Measurements from ENCODE around the gene GRIK5. TPM values are rescaled to one million over a fixed set of nuclear protein-coding genes. Genes with fewer than 3 reads are reported as not detected.

The GRIK5 gene
- total and polyA plus RNA-seq, 2 donors (not counting 3 experiments of a cell fraction or from before 2014, with no cell fraction given): 0.80 to 2.2 TPM

GRCh38 chr19:42023121-42023942, 46.7 kb downstream of the GRIK5 start:
- intact Hi-C loops (cut with micrococcal nuclease): no loop called here
- BruUV-seq (replicated peaks): no TSS peak
- ChIA-PET POLR2A (no interaction called here), CTCF (interaction anchor here (1.5 kb wide), 1 partner anchor 12 kb away, joined by 5 read pairs; no protein-coding TSS in a partner anchor)
- no peaks in the 10 kb centered on the region for H3K4me1 ChIP-seq (ENCODE audit: control insufficient read depth, extremely low read depth, insufficient read depth, low read length)
- no peaks in the 10 kb centered on the region for H3K36me3 ChIP-seq (ENCODE audit: control insufficient read depth in 2 of 2, extremely low read depth in 1 of 2, insufficient read depth in 2 of 2, low read length in 2 of 2)
- no peaks in the 10 kb centered on the region for H3K79me2 ChIP-seq (ENCODE audit: control insufficient read depth, insufficient read depth, low read length)
- FAIRE-seq (no peak), DNase-seq (ENCODE audit: low read depth, low spot score) (no peak)
- no peak overlapping the region for H2AFZ ChIP-seq (ENCODE audit: low read depth, low read length)
- no peak overlapping the region for H3K27ac ChIP-seq (ENCODE audit: insufficient read depth, low read depth, low read length)
- H4K20me1 ChIP-seq (replicated peaks; ENCODE audit: control insufficient read depth, extremely low read depth, insufficient read depth, low read length): no peaks in the 10 kb centered on the region
- TF ChIP-seq CTCF (IDR thresholded peaks at IDR 0.05; ENCODE audit: extremely low read depth in 1 of 2, insufficient read depth in 1 of 2, low read depth in 1 of 2, low read length in 2 of 2): peak; percentile 31 to 34
- TF ChIP-seq FOS (IDR thresholded peaks at IDR 0.05; ENCODE audit: borderline replicate concordance, insufficient read depth, low read length): no peak
- H3K9ac ChIP-seq (replicated peaks; ENCODE audit: extremely low read depth, insufficient read depth, low read length): no peak overlapping the region
- no peaks in the 10 kb centered on the region for H3K9me1 ChIP-seq (replicated peaks; ENCODE audit: control insufficient read depth, extremely low read depth, insufficient read depth, low read length)
- no peaks in the 10 kb centered on the region for H3K27me3 ChIP-seq (ENCODE audit: control insufficient read depth in 2 of 2, insufficient read depth in 2 of 2, low read length in 2 of 2)
- H3K4me3 ChIP-seq (replicated peaks in 1 of 3; ENCODE audit: insufficient read depth in 1 of 3, low read depth in 1 of 3, low read length in 3 of 3): no peak overlapping the region
- H3K4me2 ChIP-seq (ENCODE audit: insufficient read depth, low read length): no peak overlapping the region
- dilution Hi-C loops (cut with MboI; ENCODE audit: extremely low pct_ligation_motif_present, low sequenced_read_pairs): no loop called here
- no peaks in the 10 kb centered on the region for H3K9me3 ChIP-seq (replicated peaks; ENCODE audit: control insufficient read depth, insufficient read depth, low read length)

GRCh38 chr19:42022616-42023015, 47.4 kb downstream of the GRIK5 start:
- no peak overlapping the region for H3K27ac ChIP-seq (ENCODE audit: insufficient read depth, low read depth, low read length)

More at GRCh38 chr19:42022616-42023015, 47.4 kb downstream of the GRIK5 start:
- Histone ChIP-seq H3K9me3 (replicated peaks; ENCODE audit: control insufficient read depth, insufficient read depth, low read length) (no peaks in the 10 kb centered on the region), H2AFZ (ENCODE audit: low read depth, low read length) (no peak overlapping the region), H3K27me3 (ENCODE audit: control insufficient read depth in 2 of 2, insufficient read depth in 2 of 2, low read length in 2 of 2) (no peaks in the 10 kb centered on the region), H3K4me2 (ENCODE audit: insufficient read depth, low read length) (no peak overlapping the region), H3K36me3 (ENCODE audit: control insufficient read depth in 2 of 2, extremely low read depth in 1 of 2, insufficient read depth in 2 of 2, low read length in 2 of 2) (no peaks in the 10 kb centered on the region), H4K20me1 (replicated peaks; ENCODE audit: control insufficient read depth, extremely low read depth, insufficient read depth, low read length) (no peaks in the 10 kb centered on the region), H3K9ac (replicated peaks; ENCODE audit: extremely low read depth, insufficient read depth, low read length) (no peak overlapping the region), H3K9me1 (replicated peaks; ENCODE audit: control insufficient read depth, extremely low read depth, insufficient read depth, low read length) (no peaks in the 10 kb centered on the region), H3K4me3 (replicated peaks in 1 of 3; ENCODE audit: insufficient read depth in 1 of 3, low read depth in 1 of 3, low read length in 3 of 3) (no peak overlapping the region), H3K79me2 (ENCODE audit: control insufficient read depth, insufficient read depth, low read length) (no peaks in the 10 kb centered on the region), H3K4me1 (ENCODE audit: control insufficient read depth, extremely low read depth, insufficient read depth, low read length) (no peaks in the 10 kb centered on the region)
- POLR2A ChIA-PET: no interaction called here
- intact Hi-C loops (cut with micrococcal nuclease) (no loop called here), dilution Hi-C loops (cut with MboI; ENCODE audit: extremely low pct_ligation_motif_present, low sequenced_read_pairs) (no loop called here)
- DNase-seq (ENCODE audit: low read depth, low spot score): no peak
- no TSS peak for BruUV-seq (replicated peaks)
- CTCF ChIA-PET: interaction anchor here (1.5 kb wide), 1 partner anchor 12 kb away, joined by 5 read pairs; no protein-coding TSS in a partner anchor
- TF ChIP-seq MYC (IDR thresholded peaks at IDR 0.05; ENCODE audit: low read depth, low read length) (no peak), FOS (IDR thresholded peaks at IDR 0.05; ENCODE audit: borderline replicate concordance, insufficient read depth, low read length) (no peak), GATA2 (IDR thresholded peaks at IDR 0.05; ENCODE audit: insufficient read depth, insufficient read length, low read depth, low read length) (no peak), JUN (IDR thresholded peaks at IDR 0.05; ENCODE audit: borderline replicate concordance, insufficient read depth, insufficient read length, low read depth) (no peak), MAX (IDR thresholded peaks at IDR 0.05; ENCODE audit: insufficient read depth, insufficient read length) (no peak), POLR2AphosphoS5 (IDR thresholded peaks at IDR 0.05; ENCODE audit: insufficient read depth, low read depth, low read length) (no peak), EZH2 (IDR thresholded peaks at IDR 0.05; ENCODE audit: borderline replicate concordance, low read depth, low read length, severe bottlenecking) (no peak), POLR2A (IDR thresholded peaks at IDR 0.05; ENCODE audit: low read depth, low read length) (no peak), CTCF (IDR thresholded peaks at IDR 0.05; ENCODE audit: extremely low read depth in 1 of 2, insufficient read depth in 1 of 2, low read depth in 1 of 2, low read length in 2 of 2) (no peak)
- FAIRE-seq: no peak

Data from endothelial cell of umbilical vein (primary cell).